ENCODE data around the gene OPTC. TPM values are rescaled to one million over a fixed set of nuclear protein-coding genes. Genes with fewer than 3 reads are reported as not detected.
A peak's percentile ranks its signal among the peaks of the same experiment; 100 is the strongest.

OPTC gene
- total RNA-seq, 1 donor from 2014 or later: not detected

DNA sequence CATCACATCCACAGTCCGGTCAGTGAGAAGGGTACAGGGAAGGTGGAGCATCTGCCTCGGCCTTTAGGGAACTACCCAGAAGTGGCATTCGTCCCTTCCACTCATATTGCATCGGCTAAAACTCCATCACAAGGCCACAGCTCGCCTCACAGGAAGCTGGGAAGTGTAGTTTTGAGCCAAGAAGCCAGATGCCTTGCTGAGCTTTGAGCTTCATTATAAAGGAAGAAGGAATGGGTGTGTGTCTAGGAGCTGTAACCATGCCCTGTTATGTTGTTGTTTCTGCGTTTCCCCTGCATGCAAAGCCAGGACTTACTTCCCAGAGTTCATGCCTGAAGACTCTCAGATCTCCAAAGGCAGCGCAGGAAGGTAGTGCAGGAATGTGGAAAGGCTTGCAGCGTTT is 61.1 kb downstream of the OPTC start:
- Mint-ChIP-seq H3K27me3 (ENCODE audit: unreplicated experiment) (no peaks in the 10 kb centered on the region), H3K4me1 (ENCODE audit: unreplicated experiment) (peaks cover 52% of the 10 kb centered on the region), H3K36me3 (ENCODE audit: unreplicated experiment) (no peaks in the 10 kb centered on the region), H3K27ac (ENCODE audit: unreplicated experiment) (peak overlapping the region; percentile 97), H3K4me3 (ENCODE audit: unreplicated experiment) (no peak overlapping the region), H3K9me3 (ENCODE audit: unreplicated experiment) (no peaks in the 10 kb centered on the region)
- no peak for DNase-seq (ENCODE audit: extremely low spot score, unreplicated experiment)
- no peak for TF ChIP-seq CTCF (IDR thresholded peaks at IDR 0.05)

- H3K4me3 Mint-ChIP-seq (ENCODE audit: unreplicated experiment): peak overlapping the region; percentile 49
- DNase-seq (ENCODE audit: extremely low spot score, unreplicated experiment): no peak
- H3K4me1 Mint-ChIP-seq (ENCODE audit: unreplicated experiment): peaks cover 52% of the 10 kb centered on the region
- no peaks in the 10 kb centered on the region for H3K9me3 Mint-ChIP-seq (ENCODE audit: unreplicated experiment)
- peak overlapping the region; percentile 97 for H3K27ac Mint-ChIP-seq (ENCODE audit: unreplicated experiment)
- H3K36me3 Mint-ChIP-seq (ENCODE audit: unreplicated experiment): no peaks in the 10 kb centered on the region
- H3K27me3 Mint-ChIP-seq (ENCODE audit: unreplicated experiment): no peaks in the 10 kb centered on the region
- no peak for TF ChIP-seq CTCF (IDR thresholded peaks at IDR 0.05)
Measured at GRCh38 chr1:203555511-203556046, 61.6 kb downstream of the OPTC start.

DNA sequence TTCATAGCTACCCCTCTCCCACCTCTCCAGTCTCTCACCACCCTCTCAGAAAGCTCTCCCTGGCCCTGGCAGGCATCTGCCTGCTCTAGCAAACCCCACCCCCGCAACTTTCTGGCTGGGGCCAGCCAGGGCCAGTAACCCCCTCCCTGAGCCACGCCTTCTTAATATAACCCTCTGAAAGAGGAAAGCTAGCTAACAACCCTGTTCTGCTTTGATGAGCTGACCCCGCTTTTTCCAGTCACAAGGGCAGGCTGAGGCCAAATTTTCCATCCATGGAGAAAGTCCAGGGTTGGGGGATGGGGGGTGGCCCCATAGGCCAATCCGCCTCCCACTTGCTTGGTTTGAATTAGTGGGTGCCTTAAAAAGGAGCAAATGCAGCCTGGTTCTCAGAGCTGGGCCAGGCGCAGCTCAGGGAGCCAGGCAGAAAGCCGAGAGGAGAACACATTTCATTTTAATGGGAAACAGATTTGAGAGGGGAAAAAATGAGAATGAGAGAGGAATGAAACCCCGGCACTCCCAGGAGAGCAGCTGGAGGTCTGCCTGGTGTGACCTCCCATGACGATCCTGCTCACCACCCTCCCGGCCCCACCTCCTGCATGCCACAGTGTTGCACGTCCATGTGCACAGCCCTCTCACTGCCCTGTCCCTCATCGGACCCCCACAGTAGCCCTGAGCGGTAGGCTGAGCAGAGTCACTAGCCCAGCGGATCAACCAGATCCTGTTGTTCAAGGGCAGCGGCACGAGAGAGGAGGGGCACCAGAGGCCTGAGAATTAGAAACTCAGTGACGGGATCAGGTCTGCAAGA is 62.3 kb downstream of the OPTC start:
- H3K27ac Mint-ChIP-seq (ENCODE audit: unreplicated experiment): peak overlapping the region; percentile 97
- peak overlapping the region; percentile 49 for H3K4me3 Mint-ChIP-seq (ENCODE audit: unreplicated experiment)
- no peaks in the 10 kb centered on the region for H3K36me3 Mint-ChIP-seq (ENCODE audit: unreplicated experiment)
- no peaks in the 10 kb centered on the region for H3K9me3 Mint-ChIP-seq (ENCODE audit: unreplicated experiment)
- TF ChIP-seq CTCF (IDR thresholded peaks at IDR 0.05): no peak
- H3K27me3 Mint-ChIP-seq (ENCODE audit: unreplicated experiment): no peaks in the 10 kb centered on the region
- peaks cover 52% of the 10 kb centered on the region for H3K4me1 Mint-ChIP-seq (ENCODE audit: unreplicated experiment)
- DNase-seq (ENCODE audit: extremely low spot score, unreplicated experiment): peak; percentile 90

DNA sequence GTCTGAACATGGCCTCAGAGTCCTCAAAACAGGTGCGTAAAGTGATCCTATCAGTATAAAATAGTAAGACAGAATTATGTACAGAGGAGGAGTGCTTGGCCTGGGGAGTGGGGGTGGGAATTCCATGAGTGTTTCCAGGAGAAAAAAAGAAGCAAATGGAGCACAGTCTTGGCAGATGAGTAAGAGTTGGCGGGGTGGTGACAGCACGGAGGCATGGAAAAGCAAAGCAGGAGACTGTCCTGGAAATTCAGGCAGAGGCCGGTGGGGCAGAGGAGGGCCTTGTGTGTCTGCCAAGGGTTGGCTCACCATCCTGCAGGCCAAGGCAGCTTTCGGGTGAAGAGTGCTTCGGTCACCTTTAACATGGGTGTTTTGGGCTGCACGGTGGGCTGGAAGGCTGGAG is 63.4 kb downstream of the OPTC start:
- no peak for TF ChIP-seq CTCF (IDR thresholded peaks at IDR 0.05)
- H3K27ac Mint-ChIP-seq (ENCODE audit: unreplicated experiment): peak overlapping the region; percentile 97
- no peak for DNase-seq (ENCODE audit: extremely low spot score, unreplicated experiment)
- H3K36me3 Mint-ChIP-seq (ENCODE audit: unreplicated experiment): no peaks in the 10 kb centered on the region
- H3K9me3 Mint-ChIP-seq (ENCODE audit: unreplicated experiment): no peaks in the 10 kb centered on the region
- no peaks in the 10 kb centered on the region for H3K27me3 Mint-ChIP-seq (ENCODE audit: unreplicated experiment)
- H3K4me3 Mint-ChIP-seq (ENCODE audit: unreplicated experiment): no peak overlapping the region
- H3K4me1 Mint-ChIP-seq (ENCODE audit: unreplicated experiment): peaks cover 52% of the 10 kb centered on the region

DNA sequence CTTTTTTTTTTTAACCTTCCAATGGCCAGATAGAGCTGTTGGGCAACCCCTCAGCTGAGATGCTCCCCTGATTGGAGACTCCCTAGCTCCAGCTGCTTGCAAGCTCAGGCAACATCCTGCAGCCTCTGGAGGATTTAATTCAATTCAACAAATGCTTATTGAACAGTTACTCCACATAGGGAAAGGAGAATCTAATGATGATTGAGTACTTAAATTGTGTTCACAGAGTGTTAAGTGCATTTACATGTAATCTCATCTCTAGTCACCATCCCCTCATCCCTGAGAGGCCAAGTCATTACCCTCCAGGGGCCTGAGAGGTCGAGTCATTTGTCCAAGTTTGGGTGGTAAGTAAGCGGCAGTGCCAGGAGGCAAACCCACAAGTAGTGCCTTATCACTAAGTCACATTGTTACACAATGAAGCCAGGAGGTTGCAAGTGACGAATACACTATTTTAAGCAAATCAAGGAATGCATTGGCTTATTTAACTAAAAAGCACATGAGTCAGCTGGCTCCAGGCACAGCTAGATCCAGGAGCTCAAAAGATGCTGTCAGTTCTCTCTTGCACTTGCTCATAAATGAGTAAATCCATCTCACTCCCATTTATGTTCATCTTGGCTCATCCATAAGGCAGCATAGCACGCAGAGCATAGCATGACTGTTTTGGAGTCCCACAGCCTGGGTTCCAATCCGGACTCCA is 64.3 kb downstream of the OPTC start:
- Mint-ChIP-seq H3K4me1 (ENCODE audit: unreplicated experiment) (peaks cover 52% of the 10 kb centered on the region), H3K27ac (ENCODE audit: unreplicated experiment) (peak overlapping the region; percentile 97), H3K4me3 (ENCODE audit: unreplicated experiment) (no peak overlapping the region), H3K27me3 (ENCODE audit: unreplicated experiment) (no peaks in the 10 kb centered on the region), H3K36me3 (ENCODE audit: unreplicated experiment) (no peaks in the 10 kb centered on the region), H3K9me3 (ENCODE audit: unreplicated experiment) (no peaks in the 10 kb centered on the region)
- no peak for DNase-seq (ENCODE audit: extremely low spot score, unreplicated experiment)
- no peak for TF ChIP-seq CTCF (IDR thresholded peaks at IDR 0.05)
